IPS DF 6.9 (cell line): ENCODE measurements around the gene INSRR.

Experiments
- DNase-seq: peaks from one replicate; pipeline ENCODE4 v3.0.0-alpha.2; 2013; ENCODE audit warnings: low read depth, low spot score
- H3K27ac ChIP-seq: one replicate; pipeline ENCODE4 v1.5.1; 2013; ENCODE audit warnings: low read length, control low read depth
- H3K27me3 ChIP-seq: 2 replicates; pipeline ENCODE4 v1.6.1; 2013; ENCODE audit warnings: mild to moderate bottlenecking, low read length; ENCODE audit not compliant: control insufficient read depth, insufficient read depth
- H3K36me3 ChIP-seq: 2 replicates; pipeline ENCODE4 v1.6.1; 2013; ENCODE audit warnings: low read length; ENCODE audit not compliant: control insufficient read depth, insufficient read depth
- H3K4me1 ChIP-seq: 2 replicates; pipeline ENCODE4 v1.6.1; 2013; ENCODE audit warnings: low read length; ENCODE audit not compliant: control insufficient read depth, insufficient read depth
- H3K4me3 ChIP-seq: 2 replicates; pipeline ENCODE4 v1.5.1; 2013; ENCODE audit warnings: mild to moderate bottlenecking, low read length
- H3K9me3 ChIP-seq: 2 replicates; pipeline ENCODE4 v1.6.1; 2013; ENCODE audit warnings: low read length, inconsistent platforms; ENCODE audit not compliant: control insufficient read depth, insufficient read depth
- WGBS: extraction: QIAGEN DNeasy Blood & Tissue Kit; methylation state at CpG from one replicate; pipeline ENCODE4 v1.1.7; 2013; ENCODE audit warnings: mixed read lengths, missing lambda C conversion rate; ENCODE audit not compliant: insufficient read length, insufficient coverage; 5-methylcytosine and 5-hydroxymethylcytosine counted together

The INSRR gene

GRCh38 chr1:156900896-156901589 is 42.1 kb upstream of the INSRR start:
- Histone ChIP-seq H3K4me1 (no peaks in the 10 kb centered on the region), H3K9me3 (no peaks in the 10 kb centered on the region), H3K27ac (no peak overlapping the region), H3K36me3 (no peaks in the 10 kb centered on the region), H3K4me3 (no peak overlapping the region), H3K27me3 (no peaks in the 10 kb centered on the region)
- DNase-seq: no peak
- no CpG with 5 or more reads among the region's 6 CpGs for WGBS

GRCh38 chr1:156899956-156900718 is 41.2 kb upstream of the INSRR start:
- H3K4me3 ChIP-seq: no peak overlapping the region

DNA sequence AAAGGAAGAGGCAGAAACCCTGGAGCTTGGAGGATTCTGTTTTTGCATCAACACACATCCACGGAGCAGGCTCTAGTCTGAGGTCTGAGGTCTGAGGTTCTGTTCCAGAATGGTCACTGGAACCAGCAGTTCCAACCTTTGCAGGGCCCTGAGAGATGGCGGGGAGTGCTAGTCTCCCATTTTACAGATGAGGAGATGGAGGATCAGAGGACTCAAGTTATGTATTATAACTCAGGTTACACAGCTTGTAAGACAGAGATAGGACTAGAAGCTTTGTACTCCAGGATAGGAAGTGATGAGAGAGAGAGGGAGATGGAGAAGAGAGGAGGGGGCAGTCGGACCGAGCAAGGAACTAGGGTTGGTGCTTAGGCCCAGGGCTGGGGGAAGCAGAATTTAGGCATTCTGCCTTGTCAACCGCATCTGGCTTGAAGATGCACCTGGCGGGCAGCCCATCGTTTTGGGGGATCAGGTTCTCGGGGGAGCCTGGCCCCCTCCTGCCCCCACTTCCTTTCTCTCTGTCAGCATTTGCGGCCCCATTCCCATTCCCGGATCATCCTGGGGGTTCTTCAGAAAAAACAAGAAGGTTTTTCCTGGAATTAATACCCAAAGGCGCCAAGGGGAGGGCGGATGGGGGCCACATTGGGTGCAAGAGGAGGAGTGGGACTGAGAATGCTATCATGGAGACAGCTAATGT is 40.2 kb upstream of the INSRR start:
- Histone ChIP-seq H3K27me3 (peaks cover 9% of the 10 kb centered on the region; the same call in 1 of the 2 replicates), H3K4me3 (no peak overlapping the region), H3K9me3 (no peaks in the 10 kb centered on the region), H3K4me1 (no peaks in the 10 kb centered on the region), H3K36me3 (no peaks in the 10 kb centered on the region), H3K27ac (no peak overlapping the region)
- no peak for DNase-seq
- WGBS: no CpG with 5 or more reads among the region's 12 CpGs

More at GRCh38 chr1:156899956-156900718, 41.2 kb upstream of the INSRR start:
- Histone ChIP-seq H3K9me3 (no peaks in the 10 kb centered on the region), H3K36me3 (no peaks in the 10 kb centered on the region), H3K4me1 (no peaks in the 10 kb centered on the region), H3K27me3 (no peaks in the 10 kb centered on the region; the same call in 1 of the 2 replicates), H3K27ac (no peak overlapping the region)
- DNase-seq: no peak
- no CpG with 5 or more reads among the region's 12 CpGs for WGBS

GRCh38 chr1:156898161-156898566 is 39.2 kb upstream of the INSRR start:
- WGBS: no CpG with 5 or more reads among the region's 13 CpGs
- H3K36me3 ChIP-seq: no peaks in the 10 kb centered on the region
- peaks cover 15% of the 10 kb centered on the region; the same call in 1 of the 2 replicates for H3K27me3 ChIP-seq
- H3K9me3 ChIP-seq: no peaks in the 10 kb centered on the region
- no peak overlapping the region for H3K27ac ChIP-seq
- H3K4me3 ChIP-seq: no peak overlapping the region
- DNase-seq: no peak
- H3K4me1 ChIP-seq: no peaks in the 10 kb centered on the region

- no peak overlapping the region for H3K27ac ChIP-seq
- no peaks in the 10 kb centered on the region for H3K36me3 ChIP-seq
- WGBS: no CpG with 5 or more reads among the region's 14 CpGs
- H3K27me3 ChIP-seq: peaks cover 20% of the 10 kb centered on the region; the same call in 1 of the 2 replicates
- no peak overlapping the region for H3K4me3 ChIP-seq
- DNase-seq: no peak
- no peaks in the 10 kb centered on the region for H3K9me3 ChIP-seq
- H3K4me1 ChIP-seq: no peaks in the 10 kb centered on the region; the same call in 1 of the 2 replicates
Measured at GRCh38 chr1:156897078-156897825, 38.3 kb upstream of the INSRR start.

GRCh38 chr1:156896490-156897033 is 37.6 kb upstream of the INSRR start:
- no CpG with 5 or more reads among the region's 16 CpGs for WGBS
- Histone ChIP-seq H3K4me3 (no peak overlapping the region), H3K9me3 (no peaks in the 10 kb centered on the region), H3K27me3 (peaks cover 26% of the 10 kb centered on the region; the same call in 1 of the 2 replicates), H3K27ac (no peak overlapping the region), H3K36me3 (no peaks in the 10 kb centered on the region), H3K4me1 (no peaks in the 10 kb centered on the region; the same call in 1 of the 2 replicates)
- DNase-seq: no peak

DNA sequence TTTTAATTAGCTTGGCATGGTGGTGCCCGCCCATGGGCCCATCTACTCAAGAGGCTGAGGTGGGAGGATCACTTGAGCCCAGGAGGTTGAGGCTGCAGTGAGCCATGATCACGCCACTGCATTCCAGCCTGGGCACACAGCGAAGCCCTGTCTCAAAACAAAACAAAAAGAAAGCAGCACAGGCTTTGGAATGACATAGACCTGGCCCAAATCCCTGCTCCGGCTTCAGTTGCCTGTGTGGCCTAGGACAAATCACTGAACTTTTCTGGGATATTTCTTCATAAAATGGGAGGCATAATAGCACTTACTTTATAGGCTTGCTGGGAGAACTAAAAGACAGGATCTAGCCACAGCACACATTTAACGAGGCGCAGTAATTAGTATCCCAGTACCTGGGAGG is 37.0 kb upstream of the INSRR start:
- Histone ChIP-seq H3K36me3 (no peaks in the 10 kb centered on the region), H3K4me1 (no peaks in the 10 kb centered on the region; the same call in 1 of the 2 replicates), H3K27ac (no peak overlapping the region), H3K27me3 (peaks cover 32% of the 10 kb centered on the region), H3K4me3 (no peak overlapping the region), H3K9me3 (no peaks in the 10 kb centered on the region)
- no CpG with 5 or more reads among the region's 6 CpGs for WGBS
- DNase-seq: no peak

DNA sequence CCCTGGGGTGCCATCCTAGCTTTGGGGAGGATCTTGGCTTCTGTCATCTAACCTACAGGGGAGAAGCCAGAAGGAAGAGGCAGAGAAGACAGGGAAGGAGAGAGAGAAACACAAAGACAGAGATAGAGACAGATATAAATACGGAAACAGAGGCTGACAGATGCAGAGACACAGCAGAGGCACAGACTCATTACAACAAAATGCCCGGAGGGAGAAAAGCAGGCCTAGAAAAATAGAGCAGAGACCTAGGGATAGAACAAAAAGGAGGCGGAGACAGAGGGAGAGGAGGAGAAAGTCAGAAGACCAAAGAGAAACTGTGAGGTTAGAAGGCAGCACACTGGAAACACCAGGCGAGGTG is 36.5 kb upstream of the INSRR start:
- Histone ChIP-seq H3K4me1 (no peaks in the 10 kb centered on the region; the same call in 1 of the 2 replicates), H3K27me3 (peaks cover 32% of the 10 kb centered on the region), H3K4me3 (no peak overlapping the region), H3K27ac (no peak overlapping the region), H3K36me3 (no peaks in the 10 kb centered on the region), H3K9me3 (no peaks in the 10 kb centered on the region)
- WGBS: no CpG with 5 or more reads among the region's 4 CpGs
- no peak for DNase-seq

DNA sequence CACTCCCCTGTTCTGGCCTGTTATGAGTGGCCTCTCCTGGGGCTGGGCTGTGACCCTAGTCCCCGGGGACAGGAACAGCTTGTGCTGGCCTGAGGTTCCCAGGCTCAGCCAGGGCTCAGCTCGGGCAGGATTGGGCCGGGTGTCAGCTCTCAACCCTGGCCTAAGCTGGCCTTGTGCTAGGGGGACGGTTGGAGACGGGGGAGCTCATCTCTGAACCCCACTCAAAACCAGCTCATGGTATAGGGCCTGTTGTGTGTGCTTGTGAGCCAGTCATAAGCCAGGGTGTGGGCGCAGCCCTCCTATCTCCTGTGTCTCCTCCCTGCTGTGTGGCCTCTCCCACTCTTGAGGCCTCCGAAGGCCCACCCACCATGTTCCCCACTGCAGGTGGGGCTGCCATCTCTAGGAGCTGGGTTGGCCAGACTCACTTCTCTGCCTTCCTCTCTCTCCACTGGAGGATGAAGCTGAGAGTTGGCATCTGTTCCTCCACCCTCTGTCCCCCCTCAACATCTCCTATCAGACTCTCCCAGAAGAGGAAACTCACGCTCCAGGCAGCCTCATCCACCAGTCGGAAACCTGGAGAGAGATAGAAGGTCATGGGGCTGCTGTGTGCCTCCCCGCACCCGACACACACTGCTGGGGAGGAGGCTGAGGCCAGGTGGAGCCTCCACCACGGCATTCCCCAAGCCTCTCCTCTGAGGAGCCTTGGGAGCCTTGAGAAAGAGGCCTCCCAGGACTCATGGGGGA is 36.0 kb upstream of the INSRR start:
- no peaks in the 10 kb centered on the region; the same call in 1 of the 2 replicates for H3K4me1 ChIP-seq
- no peaks in the 10 kb centered on the region for H3K9me3 ChIP-seq
- no peak overlapping the region for H3K4me3 ChIP-seq
- no peak overlapping the region for H3K27ac ChIP-seq
- H3K27me3 ChIP-seq: peaks cover 32% of the 10 kb centered on the region
- WGBS: no CpG with 5 or more reads among the region's 12 CpGs
- DNase-seq: no peak
- H3K36me3 ChIP-seq: no peaks in the 10 kb centered on the region
